ACC112 (cell line): ENCODE data around the gene RNF6.

Experiments used
- H2AFZ ChIP-seq: fragments of 200-600 bp; sonication (generic); one replicate; pipeline ENCODE4 v1.6.0; 2017; ENCODE audit warnings: antibody characterized with exemption, low read length; ENCODE audit not compliant: unreplicated experiment
- H3K27ac ChIP-seq: fragments of 200-600 bp; sonication (generic); 2 replicates; pipeline ENCODE4 v1.5.1; 2014; ENCODE audit warnings: low read depth, mild to moderate bottlenecking, antibody characterized with exemption, low read length, moderate library complexity
- H3K27me3 ChIP-seq: fragments of 200-600 bp; sonication (generic); 2 replicates; pipeline ENCODE4 v1.6.1; 2014; ENCODE audit warnings: mild to moderate bottlenecking, antibody characterized with exemption, low read length, moderate library complexity, mixed read lengths; ENCODE audit not compliant: insufficient read depth
- H3K36me3 ChIP-seq: fragments of 200-600 bp; sonication (generic); 2 replicates; pipeline ENCODE4 v1.6.1; 2016; ENCODE audit warnings: mild to moderate bottlenecking, antibody characterized with exemption, low read length, moderate library complexity, mixed read lengths; ENCODE audit not compliant: insufficient read depth
- H3K4me1 ChIP-seq: fragments of 200-600 bp; sonication (generic); one replicate; pipeline ENCODE4 v1.6.1; 2016; ENCODE audit warnings: low read length, mixed read lengths; ENCODE audit not compliant: insufficient read depth, unreplicated experiment, control insufficient read depth
- H3K4me3 ChIP-seq: fragments of 200-600 bp; sonication (generic); 2 replicates; pipeline ENCODE4 v1.5.1; 2014; ENCODE audit warnings: mild to moderate bottlenecking, low read depth, low read length
- H3K79me2 ChIP-seq: fragments of 200-600 bp; sonication (generic); one replicate; pipeline ENCODE4 v1.6.0; 2016; ENCODE audit warnings: low read length; ENCODE audit not compliant: control insufficient read depth, unreplicated experiment, insufficient read depth

Gene RNF6

GRCh38 chr13:26225896-26226617 lies 3.9 kb upstream of the RNF6 start:
- H3K4me1 ChIP-seq: no peaks in the 10 kb centered on the region
- H3K36me3 ChIP-seq: no peaks in the 10 kb centered on the region
- H3K27me3 ChIP-seq: no peaks in the 10 kb centered on the region
- H3K4me3 ChIP-seq: no peak overlapping the region
- H3K27ac ChIP-seq: no peak overlapping the region
- no peak overlapping the region for H2AFZ ChIP-seq
- peaks cover 5% of the 10 kb centered on the region for H3K79me2 ChIP-seq

- Histone ChIP-seq H3K4me3 (peak overlapping the region; percentile 87), H3K4me1 (peaks cover 14% of the 10 kb centered on the region), H3K27ac (peak overlapping the region; percentile 90), H3K27me3 (no peaks in the 10 kb centered on the region), H3K79me2 (peaks cover 24% of the 10 kb centered on the region), H2AFZ (peak overlapping the region; percentile 100), H3K36me3 (peaks cover 24% of the 10 kb centered on the region)
These were observed 469 bp upstream of the RNF6 start for GRCh38 chr13:26222520-26223046.

GRCh38 chr13:26221399-26221720 lies 754 bp downstream of the RNF6 start:
- H3K27ac ChIP-seq: peak overlapping the region; percentile 90
- H3K36me3 ChIP-seq: peaks cover 31% of the 10 kb centered on the region
- no peaks in the 10 kb centered on the region for H3K27me3 ChIP-seq
- H2AFZ ChIP-seq: no peak overlapping the region
- peak overlapping the region; percentile 87 for H3K4me3 ChIP-seq
- H3K79me2 ChIP-seq: peaks cover 24% of the 10 kb centered on the region
- peaks cover 14% of the 10 kb centered on the region for H3K4me1 ChIP-seq

- Histone ChIP-seq H3K27ac (peak overlapping the region; percentile 90; the same call in 1 of the 2 replicates), H3K36me3 (peaks cover 37% of the 10 kb centered on the region), H3K27me3 (no peaks in the 10 kb centered on the region), H3K4me1 (peaks cover 14% of the 10 kb centered on the region), H2AFZ (no peak overlapping the region), H3K4me3 (peak overlapping the region; percentile 87), H3K79me2 (peaks cover 24% of the 10 kb centered on the region)
These were observed 1.5 kb downstream of the RNF6 start for GRCh38 chr13:26220575-26220974.

- Histone ChIP-seq H3K79me2 (peaks cover 24% of the 10 kb centered on the region), H2AFZ (no peak overlapping the region), H3K4me3 (peak overlapping the region; percentile 87), H3K27ac (no peak overlapping the region), H3K36me3 (peaks cover 44% of the 10 kb centered on the region), H3K27me3 (no peaks in the 10 kb centered on the region), H3K4me1 (peaks cover 14% of the 10 kb centered on the region)
These were observed 2.4 kb downstream of the RNF6 start for GRCh38 chr13:26219726-26220125.

- Histone ChIP-seq H3K79me2 (peaks cover 18% of the 10 kb centered on the region), H3K4me1 (peaks cover 14% of the 10 kb centered on the region), H3K27ac (no peak overlapping the region), H2AFZ (no peak overlapping the region), H3K4me3 (no peak overlapping the region), H3K36me3 (peaks cover 63% of the 10 kb centered on the region), H3K27me3 (no peaks in the 10 kb centered on the region)
These were observed 6.1 kb downstream of the RNF6 start for GRCh38 chr13:26216042-26216441.

GRCh38 chr13:26213982-26214381 lies 8.1 kb downstream of the RNF6 start:
- Histone ChIP-seq H3K27me3 (no peaks in the 10 kb centered on the region), H3K36me3 (peaks cover 52% of the 10 kb centered on the region), H3K4me1 (no peaks in the 10 kb centered on the region), H3K79me2 (no peaks in the 10 kb centered on the region), H3K27ac (no peak overlapping the region), H2AFZ (no peak overlapping the region), H3K4me3 (no peak overlapping the region)

GRCh38 chr13:26213345-26213744 lies 8.8 kb downstream of the RNF6 start:
- H3K27me3 ChIP-seq: no peaks in the 10 kb centered on the region
- H3K79me2 ChIP-seq: no peaks in the 10 kb centered on the region
- H3K4me1 ChIP-seq: no peaks in the 10 kb centered on the region
- peaks cover 46% of the 10 kb centered on the region for H3K36me3 ChIP-seq
- no peak overlapping the region for H3K27ac ChIP-seq
- H3K4me3 ChIP-seq: no peak overlapping the region
- no peak overlapping the region for H2AFZ ChIP-seq

GRCh38 chr13:26208287-26208686 lies 13.8 kb downstream of the RNF6 start:
- Histone ChIP-seq H3K27me3 (no peaks in the 10 kb centered on the region), H3K79me2 (no peaks in the 10 kb centered on the region), H3K4me1 (no peaks in the 10 kb centered on the region), H3K4me3 (no peak overlapping the region), H2AFZ (no peak overlapping the region), H3K36me3 (peaks cover 6% of the 10 kb centered on the region; the same call in 1 of the 2 replicates), H3K27ac (no peak overlapping the region)

- Histone ChIP-seq H3K4me3 (no peak overlapping the region), H3K79me2 (no peaks in the 10 kb centered on the region), H3K4me1 (peaks cover 14% of the 10 kb centered on the region), H3K27me3 (no peaks in the 10 kb centered on the region), H3K36me3 (no peaks in the 10 kb centered on the region), H3K27ac (peak overlapping the region; percentile 42), H2AFZ (no peak overlapping the region)
These were observed 19.6 kb downstream of the RNF6 start for GRCh38 chr13:26202365-26202972.

- Histone ChIP-seq H3K36me3 (no peaks in the 10 kb centered on the region), H2AFZ (no peak overlapping the region), H3K79me2 (no peaks in the 10 kb centered on the region), H3K4me3 (no peak overlapping the region), H3K27ac (no peak overlapping the region), H3K27me3 (no peaks in the 10 kb centered on the region), H3K4me1 (peaks cover 14% of the 10 kb centered on the region)
These were observed 21.3 kb downstream of the RNF6 start for GRCh38 chr13:26200811-26201210.
